ENCODE measurements around the gene GTF2IRD1. TPM values are rescaled to one million over a fixed set of nuclear protein-coding genes. Genes with fewer than 3 reads are reported as not detected.

GTF2IRD1 gene
- total RNA-seq, 1 experiment from 2014 or later, result 54.0 TPM

DNA sequence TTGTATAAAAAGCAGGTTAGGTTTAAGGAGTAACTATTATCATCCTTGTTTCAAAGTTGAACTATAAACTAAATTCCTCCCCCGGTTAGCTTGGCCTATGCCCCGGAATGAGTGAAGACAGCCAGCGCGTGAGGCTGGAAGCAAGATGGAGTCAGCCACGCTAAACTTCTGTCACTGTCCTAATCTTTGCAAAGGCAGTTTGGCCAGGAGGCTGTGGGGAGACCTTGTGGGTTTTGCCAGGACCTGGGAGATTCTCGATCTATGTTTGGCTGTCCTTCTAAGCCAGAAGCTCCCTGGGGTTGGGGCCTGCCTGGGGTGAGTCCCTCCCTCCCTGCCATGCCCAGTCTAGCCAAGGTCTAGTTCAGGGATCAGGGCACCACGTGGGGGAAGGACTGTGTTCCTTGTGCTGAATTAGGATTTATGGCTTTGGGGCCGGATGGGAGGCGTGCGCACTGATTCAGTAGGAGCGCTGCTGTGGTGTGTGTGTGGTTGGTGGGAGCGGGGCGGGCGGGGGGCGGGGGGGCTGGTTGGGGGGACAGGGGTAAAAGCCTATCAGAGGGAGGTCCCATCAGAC, 871 bp upstream of the GTF2IRD1 start:
- CTCF ChIA-PET, result no interaction called here
- ATAC-seq (peak; percentile 42), DNase-seq (ENCODE audit: low read depth, low spot score) (no peak)
- Histone ChIP-seq H3K27ac (ENCODE audit: low read length) (peak overlapping the region; percentile 92), H3K27me3 (ENCODE audit: control insufficient read depth, insufficient read depth, low read length) (no peaks in the 10 kb centered on the region), H3K36me3 (ENCODE audit: control insufficient read depth, insufficient read depth, low read length) (no peaks in the 10 kb centered on the region; the same call in 1 of the 2 replicates), H3K4me3 (ENCODE audit: low read depth in 2 of 2, low read length in 2 of 2) (peak overlapping the region; percentile 63 to 68), H3K9me3 (ENCODE audit: control insufficient read depth, insufficient read depth, low read depth, low read length) (no peaks in the 10 kb centered on the region), H3K4me1 (ENCODE audit: control insufficient read depth, insufficient read depth, low read length) (peaks cover 30% of the 10 kb centered on the region)
- in situ Hi-C loops (cut with HindIII; ENCODE audit: low pct_unique_long_range_greater_than_20kb, low sequenced_read_pairs), result no loop called here
- TF ChIP-seq TCF7L2 (IDR thresholded peaks at IDR 0.05; ENCODE audit: low read depth, low read length) (no peak), REST (IDR thresholded peaks at IDR 0.05; ENCODE audit: insufficient read depth in 1 of 2, low read depth in 2 of 2, low read length in 1 of 2) (no peak), POLR2AphosphoS5 (IDR thresholded peaks at IDR 0.05; ENCODE audit: low read depth, low read length) (no peak), CTCF (IDR thresholded peaks at IDR 0.05) (no peak), SIN3A (IDR thresholded peaks at IDR 0.05; ENCODE audit: borderline replicate concordance, insufficient read depth, low read depth, low read length) (0 out of 2 replicates have a peak, but pooled peaks have one; percentile 15)
- no TSS peak for BruUV-seq (replicated peaks)
- intact Hi-C loops (cut with micrococcal nuclease; ENCODE audit: unreplicated experiment), result no loop called here
- POLR2A ChIA-PET, result interaction anchor here (0.6 kb wide), 1 partner anchor 24 kb away, joined by 4 read pairs; no protein-coding TSS in a partner anchor

- no peaks in the 10 kb centered on the region for H3K27me3 ChIP-seq (ENCODE audit: control insufficient read depth, insufficient read depth, low read length)
- no TSS peak for BruUV-seq (replicated peaks)
- intact Hi-C loops (cut with micrococcal nuclease; ENCODE audit: unreplicated experiment), result no loop called here
These were observed 567 bp downstream of the GTF2IRD1 start for GRCh38 chr7:74454021-74454924.

More at GRCh38 chr7:74454021-74454924, 567 bp downstream of the GTF2IRD1 start:
- Histone ChIP-seq H3K4me1 (ENCODE audit: control insufficient read depth, insufficient read depth, low read length) (peaks cover 30% of the 10 kb centered on the region), H3K27ac (ENCODE audit: low read length) (peak overlapping the region; percentile 82), H3K9me3 (ENCODE audit: control insufficient read depth, insufficient read depth, low read depth, low read length) (no peaks in the 10 kb centered on the region), H3K4me3 (ENCODE audit: low read depth in 2 of 2, low read length in 2 of 2) (peak overlapping the region; percentile 63 to 75), H3K36me3 (ENCODE audit: control insufficient read depth, insufficient read depth, low read length) (no peaks in the 10 kb centered on the region; the same call in 1 of the 2 replicates)
- ATAC-seq, result peak; percentile 15
- no peak for DNase-seq (ENCODE audit: low read depth, low spot score)
- TF ChIP-seq POLR2AphosphoS5 (IDR thresholded peaks at IDR 0.05; ENCODE audit: low read depth, low read length), result no peak
- TF ChIP-seq SIN3A (IDR thresholded peaks at IDR 0.05; ENCODE audit: borderline replicate concordance, insufficient read depth, low read depth, low read length), result 0 out of 2 replicates have a peak, but pooled peaks have one; percentile 40
- in situ Hi-C loops (cut with HindIII; ENCODE audit: low pct_unique_long_range_greater_than_20kb, low sequenced_read_pairs), result no loop called here
- ChIA-PET CTCF (no interaction called here), POLR2A (interaction anchor here (0.7 kb wide), 1 partner anchor 108 kb away, joined by 5 read pairs; no protein-coding TSS in a partner anchor)
